ENCODE data around the gene PPP1R14B.

PPP1R14B gene

DNA sequence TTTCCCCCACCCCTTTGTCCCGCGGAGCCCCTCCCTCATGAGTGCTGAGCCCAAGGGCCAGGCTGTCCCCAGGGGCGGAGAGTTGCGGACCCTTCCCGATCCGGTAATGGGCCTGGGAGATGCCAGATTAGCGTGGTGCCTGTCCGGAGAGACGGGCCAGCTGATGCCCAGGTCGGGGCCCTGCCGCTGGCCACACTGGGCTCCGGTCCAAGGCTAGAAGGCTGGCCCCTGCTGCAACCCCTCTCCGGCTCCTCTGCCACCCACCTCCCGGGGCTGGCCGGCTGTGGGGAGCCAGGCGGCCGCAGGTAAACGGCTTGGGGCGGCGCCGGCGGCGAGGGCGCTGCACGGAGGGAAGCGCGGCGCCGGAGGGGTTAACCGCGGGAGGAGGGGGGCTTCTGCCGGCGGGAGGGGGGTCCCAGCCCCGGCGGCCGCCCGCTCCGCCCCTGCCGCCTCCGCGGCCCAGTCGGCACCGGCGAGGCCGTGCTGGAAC, 44.6 kb upstream of the PPP1R14B start, which contains the start of gene KCNK4:
Gene KCNK4 (plus strand): TSS at position 41 of the 490 bp plus-strand sequence. CDS start 1,717 bp downstream, outside the sequence.
- ChIA-PET POLR2A (no interaction called here), CTCF (interaction anchor here (1.4 to 6.1 kb wide), 2 partner anchors 11 to 20 kb away, joined by 4 to 45 read pairs; partner anchors contain the start of genes CATSPERZ and ESRRA)
- H3K27ac ChIP-seq (ENCODE audit: insufficient read depth in 1 of 2, low read depth in 1 of 2, low read length in 2 of 2, poor library complexity in 1 of 2, severe bottlenecking in 2 of 2): no peak within 1 kb of the TSS

GRCh38 chr11:64290352-64291261, 43.9 kb upstream of the PPP1R14B start:
- DNase-seq: no peak
- POLR2A ChIA-PET: no interaction called here
- WGBS (ENCODE audit: insufficient coverage): 66% methylated on average over 9 of the region's 10 CpGs
- H3K4me1 ChIP-seq (ENCODE audit: control extremely low read depth in 1 of 4, control insufficient read depth in 4 of 4, insufficient read depth in 4 of 4, low read length in 3 of 4): peaks cover 0 to 25% (median 22%) of the 10 kb centered on the region in 4 experiments
- CTCF ChIA-PET: interaction anchor here (0.6 to 6.1 kb wide), 8 partner anchors 8 to 87 kb away, joined by 3 to 45 read pairs (median 4); partner anchors contain the start of genes CATSPERZ and ESRRA
- H3K27ac ChIP-seq (ENCODE audit: insufficient read depth in 1 of 2, low read depth in 1 of 2, low read length in 2 of 2, poor library complexity in 1 of 2, severe bottlenecking in 2 of 2): no peak overlapping the region
- no peak overlapping the region for H3K4me3 ChIP-seq (ENCODE audit: control insufficient read depth in 1 of 7, extremely low read depth in 1 of 7, insufficient read depth in 4 of 7, low read depth in 2 of 7, low read length in 6 of 7)
- no peaks in the 10 kb centered on the region for H3K9me3 ChIP-seq (ENCODE audit: control extremely low read depth in 1 of 5, control insufficient read depth in 4 of 5, insufficient read depth in 2 of 5, low read depth in 1 of 5, low read length in 4 of 5)
- H3K36me3 ChIP-seq (ENCODE audit: control insufficient read depth in 4 of 4, insufficient read depth in 4 of 4, low read length in 3 of 4): peaks cover 0 to 2% (median 0%) of the 10 kb centered on the region in 4 experiments
- peaks cover 6 to 62% (median 29%) of the 10 kb centered on the region in 5 experiments for H3K27me3 ChIP-seq (replicated peaks in 2 of 5; ENCODE audit: control insufficient read depth in 4 of 5, insufficient read depth in 5 of 5, low read length in 4 of 5)

More for the DNA sequence above, 44.6 kb upstream of the PPP1R14B start, which contains the start of gene KCNK4:
- Histone ChIP-seq H3K9me3 (ENCODE audit: control extremely low read depth in 1 of 5, control insufficient read depth in 4 of 5, insufficient read depth in 2 of 5, low read depth in 1 of 5, low read length in 4 of 5) (no peaks in the 10 kb centered on the region), H3K36me3 (ENCODE audit: control insufficient read depth in 4 of 4, insufficient read depth in 4 of 4, low read length in 3 of 4) (peaks cover 0 to 2% (median 0%) of the 10 kb centered on the region in 4 experiments), H3K4me1 (ENCODE audit: control extremely low read depth in 1 of 4, control insufficient read depth in 4 of 4, insufficient read depth in 4 of 4, low read length in 3 of 4) (peaks cover 0 to 20% (median 17%) of the 10 kb centered on the region in 4 experiments), H3K4me3 (ENCODE audit: control insufficient read depth in 1 of 7, extremely low read depth in 1 of 7, insufficient read depth in 4 of 7, low read depth in 2 of 7, low read length in 6 of 7) (peak within 1 kb of the TSS; percentile 10 to 62 (median 48)), H3K27me3 (replicated peaks in 2 of 5; ENCODE audit: control insufficient read depth in 4 of 5, insufficient read depth in 5 of 5, low read length in 4 of 5) (peaks cover 10 to 69% (median 34%) of the 10 kb centered on the region in 5 experiments)
- 5% methylated on average over 39 of the region's 45 CpGs for WGBS (ENCODE audit: insufficient coverage)
- DNase-seq: no peak

GRCh38 chr11:64289002-64289564, 42.3 kb upstream of the PPP1R14B start:
- Histone ChIP-seq H3K36me3 (ENCODE audit: control insufficient read depth in 4 of 4, insufficient read depth in 4 of 4, low read length in 3 of 4) (peaks cover 0 to 2% (median 0%) of the 10 kb centered on the region in 4 experiments), H3K27ac (ENCODE audit: insufficient read depth in 1 of 2, low read depth in 1 of 2, low read length in 2 of 2, poor library complexity in 1 of 2, severe bottlenecking in 2 of 2) (no peak overlapping the region), H3K9me3 (ENCODE audit: control extremely low read depth in 1 of 5, control insufficient read depth in 4 of 5, insufficient read depth in 2 of 5, low read depth in 1 of 5, low read length in 4 of 5) (no peaks in the 10 kb centered on the region), H3K27me3 (replicated peaks in 2 of 5; ENCODE audit: control insufficient read depth in 4 of 5, insufficient read depth in 5 of 5, low read length in 4 of 5) (peaks cover 0 to 48% (median 20%) of the 10 kb centered on the region in 5 experiments), H3K4me1 (ENCODE audit: control extremely low read depth in 1 of 4, control insufficient read depth in 4 of 4, insufficient read depth in 4 of 4, low read length in 3 of 4) (peaks cover 0 to 30% (median 28%) of the 10 kb centered on the region in 4 experiments), H3K4me3 (ENCODE audit: control insufficient read depth in 1 of 7, extremely low read depth in 1 of 7, insufficient read depth in 4 of 7, low read depth in 2 of 7, low read length in 6 of 7) (no peak overlapping the region)
- WGBS (ENCODE audit: insufficient coverage): 95% methylated on average over 9 of the region's 13 CpGs
- ChIA-PET CTCF (interaction anchor here (1.1 to 6.1 kb wide), 5 partner anchors 10 to 85 kb away, joined by 3 to 45 read pairs (median 5); partner anchors contain the start of genes CATSPERZ and ESRRA), POLR2A (no interaction called here)
- DNase-seq: no peak

- Histone ChIP-seq H3K9me3 (ENCODE audit: control extremely low read depth in 1 of 5, control insufficient read depth in 4 of 5, insufficient read depth in 2 of 5, low read depth in 1 of 5, low read length in 4 of 5) (no peaks in the 10 kb centered on the region), H3K27me3 (replicated peaks in 2 of 5; ENCODE audit: control insufficient read depth in 4 of 5, insufficient read depth in 5 of 5, low read length in 4 of 5) (peaks cover 0 to 41% (median 18%) of the 10 kb centered on the region in 5 experiments), H3K27ac (ENCODE audit: insufficient read depth in 1 of 2, low read depth in 1 of 2, low read length in 2 of 2, poor library complexity in 1 of 2, severe bottlenecking in 2 of 2) (no peak overlapping the region), H3K4me3 (ENCODE audit: control insufficient read depth in 1 of 7, extremely low read depth in 1 of 7, insufficient read depth in 4 of 7, low read depth in 2 of 7, low read length in 6 of 7) (no peak overlapping the region), H3K36me3 (ENCODE audit: control insufficient read depth in 4 of 4, insufficient read depth in 4 of 4, low read length in 3 of 4) (peaks cover 0 to 2% (median under 1%) of the 10 kb centered on the region in 4 experiments), H3K4me1 (ENCODE audit: control extremely low read depth in 1 of 4, control insufficient read depth in 4 of 4, insufficient read depth in 4 of 4, low read length in 3 of 4) (peaks cover 0 to 35% (median 34%) of the 10 kb centered on the region in 4 experiments)
- ChIA-PET POLR2A (no interaction called here), CTCF (interaction anchor here (0.8 to 6.1 kb wide), 3 partner anchors 14 to 36 kb away, joined by 3 to 45 read pairs (median 5); partner anchors contain the start of genes CATSPERZ and ESRRA)
- DNase-seq: no peak
- 100% methylated on average over 8 of the region's 9 CpGs for WGBS (ENCODE audit: insufficient coverage)
Measured at GRCh38 chr11:64288353-64288750, 41.6 kb upstream of the PPP1R14B start.

DNA sequence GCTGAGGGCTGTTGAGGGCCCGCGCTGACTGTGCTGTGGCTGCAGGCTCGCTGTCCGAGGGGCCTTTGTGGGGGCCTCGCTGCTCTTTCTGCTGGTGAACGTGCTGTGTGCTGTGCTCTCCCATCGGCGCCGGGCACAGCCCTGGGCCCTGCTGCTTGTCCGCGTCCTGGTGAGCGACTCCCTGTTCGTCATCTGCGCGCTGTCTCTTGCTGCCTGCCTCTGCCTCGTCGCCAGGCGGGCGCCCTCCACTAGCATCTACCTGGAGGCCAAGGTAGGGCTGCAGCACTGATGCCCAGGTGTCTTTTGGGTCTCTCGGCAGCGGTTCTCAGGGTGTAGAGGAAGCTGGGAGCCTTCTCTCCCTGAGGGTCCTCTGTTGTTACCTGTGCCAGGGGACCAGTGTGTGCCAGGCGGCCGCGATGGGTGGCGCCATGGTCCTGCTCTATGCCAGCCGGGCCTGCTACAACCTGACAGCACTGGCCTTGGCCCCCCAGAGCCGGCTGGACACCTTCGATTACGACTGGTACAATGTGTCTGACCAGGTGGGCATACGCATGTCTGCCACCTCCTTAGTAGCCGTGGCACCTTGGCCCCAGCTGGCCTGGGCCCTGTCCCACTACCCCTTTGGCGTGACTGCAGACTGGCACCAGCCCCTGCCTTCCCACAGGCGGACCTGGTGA, 41.1 kb upstream of the PPP1R14B start:
- POLR2A ChIA-PET: interaction anchor here (0.6 kb wide), 1 partner anchor 34 kb away, joined by 3 read pairs; no protein-coding TSS in a partner anchor
- no peak overlapping the region for H3K4me3 ChIP-seq (ENCODE audit: control insufficient read depth in 1 of 7, extremely low read depth in 1 of 7, insufficient read depth in 4 of 7, low read depth in 2 of 7, low read length in 6 of 7)
- WGBS (ENCODE audit: insufficient coverage): 97% methylated on average over 30 of the region's 33 CpGs
- CTCF ChIA-PET: interaction anchor here (0.8 to 6.1 kb wide), 6 partner anchors 15 to 82 kb away, joined by 3 to 45 read pairs (median 5); partner anchors contain the start of genes CATSPERZ and ESRRA
- DNase-seq: no peak
- no peak overlapping the region for H3K27ac ChIP-seq (ENCODE audit: insufficient read depth in 1 of 2, low read depth in 1 of 2, low read length in 2 of 2, poor library complexity in 1 of 2, severe bottlenecking in 2 of 2)
- H3K9me3 ChIP-seq (ENCODE audit: control extremely low read depth in 1 of 5, control insufficient read depth in 4 of 5, insufficient read depth in 2 of 5, low read depth in 1 of 5, low read length in 4 of 5): no peaks in the 10 kb centered on the region
- peaks cover 0 to 36% (median 13%) of the 10 kb centered on the region in 5 experiments for H3K27me3 ChIP-seq (replicated peaks in 2 of 5; ENCODE audit: control insufficient read depth in 4 of 5, insufficient read depth in 5 of 5, low read length in 4 of 5)
- peaks cover 0 to 37% (median 34%) of the 10 kb centered on the region in 4 experiments for H3K4me1 ChIP-seq (ENCODE audit: control extremely low read depth in 1 of 4, control insufficient read depth in 4 of 4, insufficient read depth in 4 of 4, low read length in 3 of 4)
- peaks cover 0 to 3% (median under 1%) of the 10 kb centered on the region in 4 experiments for H3K36me3 ChIP-seq (ENCODE audit: control insufficient read depth in 4 of 4, insufficient read depth in 4 of 4, low read length in 3 of 4)

DNA sequence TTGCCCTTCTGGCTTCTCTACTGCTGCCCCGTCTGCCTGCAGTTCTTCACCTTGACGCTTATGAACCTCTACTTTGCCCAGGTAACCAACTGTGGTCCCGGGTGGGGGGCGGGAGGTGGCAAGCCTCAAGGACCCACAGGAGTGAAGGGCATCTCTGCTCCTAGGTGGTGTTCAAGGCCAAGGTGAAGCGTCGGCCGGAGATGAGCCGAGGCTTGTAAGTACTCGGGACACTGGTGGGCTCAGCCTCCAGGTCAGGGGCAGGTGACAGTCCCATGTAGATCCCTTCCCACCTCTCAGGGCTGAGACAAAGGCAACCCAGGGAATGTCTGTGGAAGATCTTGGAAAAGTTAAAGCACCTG, 40.0 kb upstream of the PPP1R14B start:
- ChIA-PET POLR2A (no interaction called here), CTCF (interaction anchor here (1.0 to 1.8 kb wide), 5 partner anchors 15 to 81 kb away, joined by 3 to 7 read pairs (median 4); no protein-coding TSS in a partner anchor)
- H3K27me3 ChIP-seq (replicated peaks in 2 of 5; ENCODE audit: control insufficient read depth in 4 of 5, insufficient read depth in 5 of 5, low read length in 4 of 5): peaks cover 0 to 25% (median 8%) of the 10 kb centered on the region in 5 experiments
- no peaks in the 10 kb centered on the region for H3K9me3 ChIP-seq (ENCODE audit: control extremely low read depth in 1 of 5, control insufficient read depth in 4 of 5, insufficient read depth in 2 of 5, low read depth in 1 of 5, low read length in 4 of 5)
- peaks cover 0 to 28% (median 26%) of the 10 kb centered on the region in 4 experiments for H3K4me1 ChIP-seq (ENCODE audit: control extremely low read depth in 1 of 4, control insufficient read depth in 4 of 4, insufficient read depth in 4 of 4, low read length in 3 of 4)
- H3K4me3 ChIP-seq (ENCODE audit: control insufficient read depth in 1 of 7, extremely low read depth in 1 of 7, insufficient read depth in 4 of 7, low read depth in 2 of 7, low read length in 6 of 7): no peak overlapping the region
- H3K27ac ChIP-seq (ENCODE audit: insufficient read depth in 1 of 2, low read depth in 1 of 2, low read length in 2 of 2, poor library complexity in 1 of 2, severe bottlenecking in 2 of 2): no peak overlapping the region
- peaks cover 0 to 7% (median 2%) of the 10 kb centered on the region in 4 experiments for H3K36me3 ChIP-seq (ENCODE audit: control insufficient read depth in 4 of 4, insufficient read depth in 4 of 4, low read length in 3 of 4)
- WGBS (ENCODE audit: insufficient coverage): 95% methylated on average over 9 of the region's 9 CpGs
- no peak for DNase-seq

Data from common myeloid progenitor, CD34-positive (primary cell).